ENCODE measurements around the gene ASAP2.

The ASAP2 gene

DNA sequence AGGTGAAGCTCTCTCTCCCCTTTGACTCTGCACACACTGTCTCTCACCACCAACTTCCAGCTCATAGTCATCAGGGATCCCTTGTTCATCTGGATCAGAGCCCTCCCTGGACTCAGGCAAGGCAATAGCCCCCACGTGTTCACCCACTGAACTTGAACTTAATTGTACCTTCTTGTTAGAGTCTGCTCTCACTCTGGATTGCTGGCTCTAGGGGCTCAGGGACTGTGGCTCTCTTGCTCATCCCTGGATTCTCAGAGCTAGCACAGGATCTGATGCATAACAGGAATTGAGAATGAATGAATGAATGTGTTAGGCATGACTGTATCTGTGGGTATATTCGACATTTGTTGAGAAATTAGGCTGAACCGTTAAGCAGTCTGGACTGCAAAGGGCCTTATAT, 16.7 kb upstream of the ASAP2 start:
- Histone ChIP-seq H3K4me3 (ENCODE audit: low read length) (no peak overlapping the region), H3K9ac (ENCODE audit: low read depth, low read length) (no peak overlapping the region), H3K27me3 (ENCODE audit: control insufficient read depth, insufficient read depth, low read length) (no peaks in the 10 kb centered on the region), H3K4me2 (ENCODE audit: low read length) (no peak overlapping the region), H3K36me3 (ENCODE audit: insufficient read depth, low read length) (no peaks in the 10 kb centered on the region), H3K9me3 (replicated peaks; ENCODE audit: low read length) (no peaks in the 10 kb centered on the region), H3K4me1 (ENCODE audit: control insufficient read depth, insufficient read depth, low read length) (peaks cover 38% of the 10 kb centered on the region)

DNA sequence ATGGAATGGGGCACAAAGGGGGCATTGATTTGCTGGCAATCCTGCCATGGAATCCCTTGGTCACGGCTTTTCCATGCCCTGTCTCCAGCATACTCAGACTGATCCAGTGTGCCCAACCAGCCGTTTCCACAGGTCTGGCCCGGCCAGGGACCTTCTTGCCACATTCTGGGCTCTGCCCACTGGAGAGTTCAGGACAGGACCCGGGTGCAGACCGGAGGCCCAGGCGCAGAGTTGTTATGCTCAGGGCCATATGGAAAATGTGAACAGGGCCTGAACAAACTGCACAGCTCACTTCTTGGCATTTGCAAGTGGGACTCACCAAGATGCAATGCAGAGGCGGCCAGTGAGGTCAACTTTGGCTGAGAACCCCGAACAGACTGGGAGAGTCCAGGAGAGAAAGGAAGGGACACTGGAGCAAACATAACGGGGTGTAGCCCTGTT, 15.6 kb upstream of the ASAP2 start:
- H3K9ac ChIP-seq (ENCODE audit: low read depth, low read length): peak overlapping the region; percentile 73
- H3K4me1 ChIP-seq (ENCODE audit: control insufficient read depth, insufficient read depth, low read length): peaks cover 38% of the 10 kb centered on the region

DNA sequence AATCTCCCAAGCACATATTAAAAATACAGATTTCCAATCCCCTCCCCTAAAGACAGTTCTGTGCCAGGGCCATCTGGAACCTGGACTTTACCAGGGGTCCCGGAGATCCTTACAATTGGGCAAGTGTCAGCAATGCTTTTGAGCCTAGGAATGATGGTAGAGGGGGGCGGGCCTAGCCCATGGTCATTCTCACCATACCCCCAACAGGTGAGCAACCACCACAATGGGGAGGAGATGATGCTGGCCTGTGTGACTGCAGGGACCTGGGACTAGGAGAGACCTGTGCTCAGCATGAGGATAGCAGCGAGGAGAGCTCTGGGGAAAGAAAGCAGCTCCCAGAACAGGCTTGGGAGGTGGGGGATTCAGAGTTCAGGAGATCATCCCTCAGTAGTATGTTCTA, 13.9 kb upstream of the ASAP2 start:
- no peaks in the 10 kb centered on the region for H3K36me3 ChIP-seq (ENCODE audit: insufficient read depth, low read length)
- H3K4me1 ChIP-seq (ENCODE audit: control insufficient read depth, insufficient read depth, low read length): peaks cover 34% of the 10 kb centered on the region
- H3K27me3 ChIP-seq (ENCODE audit: control insufficient read depth, insufficient read depth, low read length): no peaks in the 10 kb centered on the region
- no peak overlapping the region for H3K4me3 ChIP-seq (ENCODE audit: low read length)
- no peak overlapping the region for H3K4me2 ChIP-seq (ENCODE audit: low read length)
- H3K9me3 ChIP-seq (replicated peaks; ENCODE audit: low read length): no peaks in the 10 kb centered on the region
- no peak overlapping the region for H3K9ac ChIP-seq (ENCODE audit: low read depth, low read length)

More for the DNA sequence above, 15.6 kb upstream of the ASAP2 start:
- Histone ChIP-seq H3K9me3 (replicated peaks; ENCODE audit: low read length) (no peaks in the 10 kb centered on the region), H3K4me2 (ENCODE audit: low read length) (peak overlapping the region; percentile 69), H3K4me3 (ENCODE audit: low read length) (no peak overlapping the region), H3K36me3 (ENCODE audit: insufficient read depth, low read length) (no peaks in the 10 kb centered on the region), H3K27me3 (ENCODE audit: control insufficient read depth, insufficient read depth, low read length) (no peaks in the 10 kb centered on the region)

DNA sequence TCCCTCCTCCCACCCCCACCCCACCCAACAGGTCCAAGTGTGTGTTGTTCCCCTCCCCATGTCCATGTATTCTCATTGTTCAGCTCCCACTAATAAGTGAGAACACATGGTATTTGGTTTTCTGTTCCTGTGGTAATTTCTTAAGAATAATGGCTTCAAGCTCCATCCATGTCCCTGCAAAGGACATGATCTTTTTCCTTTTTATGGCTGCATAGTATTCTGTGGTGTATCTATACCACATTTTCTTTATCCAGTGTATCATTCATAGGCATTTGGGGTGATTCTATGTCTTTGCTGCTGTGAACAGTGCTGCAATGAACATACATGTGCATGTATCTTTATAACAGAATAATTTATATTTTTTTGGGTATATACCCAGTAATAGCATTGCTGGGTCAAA, 12.3 kb upstream of the ASAP2 start:
- H3K36me3 ChIP-seq (ENCODE audit: insufficient read depth, low read length): no peaks in the 10 kb centered on the region
- H3K27me3 ChIP-seq (ENCODE audit: control insufficient read depth, insufficient read depth, low read length): no peaks in the 10 kb centered on the region
- H3K9ac ChIP-seq (ENCODE audit: low read depth, low read length): no peak overlapping the region
- peaks cover 31% of the 10 kb centered on the region for H3K4me1 ChIP-seq (ENCODE audit: control insufficient read depth, insufficient read depth, low read length)
- H3K4me2 ChIP-seq (ENCODE audit: low read length): no peak overlapping the region
- no peaks in the 10 kb centered on the region for H3K9me3 ChIP-seq (replicated peaks; ENCODE audit: low read length)
- no peak overlapping the region for H3K4me3 ChIP-seq (ENCODE audit: low read length)

DNA sequence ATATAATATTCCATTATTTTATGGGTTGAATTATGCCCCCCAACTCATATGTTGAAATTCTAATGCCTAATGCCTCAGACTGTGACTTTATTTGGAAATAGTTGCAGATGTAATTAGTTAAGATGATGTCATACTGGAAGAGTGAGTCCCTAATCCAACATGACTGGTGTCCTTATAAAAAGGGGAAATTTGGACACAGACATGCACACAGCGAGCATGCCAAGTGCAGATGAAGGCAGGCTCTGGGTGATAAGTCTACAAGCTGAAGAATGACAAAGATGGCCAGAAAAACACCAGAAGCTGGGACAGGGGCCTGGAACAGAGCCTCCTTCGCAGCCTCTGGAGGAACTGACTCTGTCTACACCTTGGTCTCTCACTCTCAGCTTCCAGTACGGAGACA, 10.0 kb upstream of the ASAP2 start:
- no peak overlapping the region for H3K9ac ChIP-seq (ENCODE audit: low read depth, low read length)
- no peak overlapping the region for H3K4me2 ChIP-seq (ENCODE audit: low read length)
- no peaks in the 10 kb centered on the region for H3K36me3 ChIP-seq (ENCODE audit: insufficient read depth, low read length)
- H3K27me3 ChIP-seq (ENCODE audit: control insufficient read depth, insufficient read depth, low read length): no peaks in the 10 kb centered on the region
- H3K9me3 ChIP-seq (replicated peaks; ENCODE audit: low read length): no peaks in the 10 kb centered on the region
- H3K4me1 ChIP-seq (ENCODE audit: control insufficient read depth, insufficient read depth, low read length): peaks cover 30% of the 10 kb centered on the region
- no peak overlapping the region for H3K4me3 ChIP-seq (ENCODE audit: low read length)

DNA sequence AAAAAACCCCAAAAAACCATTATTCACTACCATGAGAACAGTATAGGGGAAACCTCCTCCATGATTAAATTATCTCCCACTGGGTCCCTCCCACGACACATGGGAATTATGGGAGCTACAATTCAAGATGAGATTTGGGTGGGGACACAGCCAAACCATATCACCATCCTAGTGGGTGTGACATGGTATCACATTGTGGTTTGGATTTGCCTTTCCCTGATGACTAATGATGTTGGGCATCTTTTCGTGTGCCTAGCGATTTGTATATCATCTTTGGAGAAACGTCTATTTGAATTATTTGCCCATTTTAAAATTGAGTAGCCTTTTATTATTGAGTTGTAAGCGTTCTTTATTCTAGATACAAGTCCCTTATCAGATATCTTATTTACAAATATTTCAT, 8.7 kb upstream of the ASAP2 start:
- H3K4me3 ChIP-seq (ENCODE audit: low read length): no peak overlapping the region

GRCh38 chr2:9199716-9200632, 6.6 kb upstream of the ASAP2 start:
- Histone ChIP-seq H3K9ac (ENCODE audit: low read depth, low read length) (no peak overlapping the region), H3K36me3 (ENCODE audit: insufficient read depth, low read length) (no peaks in the 10 kb centered on the region), H3K9me3 (replicated peaks; ENCODE audit: low read length) (no peaks in the 10 kb centered on the region), H3K4me1 (ENCODE audit: control insufficient read depth, insufficient read depth, low read length) (peaks cover 20% of the 10 kb centered on the region), H3K4me2 (ENCODE audit: low read length) (peak overlapping the region; percentile 3), H3K4me3 (ENCODE audit: low read length) (no peak overlapping the region), H3K27me3 (ENCODE audit: control insufficient read depth, insufficient read depth, low read length) (no peaks in the 10 kb centered on the region)

More for the DNA sequence above, 8.7 kb upstream of the ASAP2 start:
- no peaks in the 10 kb centered on the region for H3K9me3 ChIP-seq (replicated peaks; ENCODE audit: low read length)
- H3K4me1 ChIP-seq (ENCODE audit: control insufficient read depth, insufficient read depth, low read length): peaks cover 26% of the 10 kb centered on the region
- no peaks in the 10 kb centered on the region for H3K27me3 ChIP-seq (ENCODE audit: control insufficient read depth, insufficient read depth, low read length)
- no peaks in the 10 kb centered on the region for H3K36me3 ChIP-seq (ENCODE audit: insufficient read depth, low read length)
- no peak overlapping the region for H3K9ac ChIP-seq (ENCODE audit: low read depth, low read length)
- H3K4me2 ChIP-seq (ENCODE audit: low read length): no peak overlapping the region

GRCh38 chr2:9200633-9201015, 6.0 kb upstream of the ASAP2 start:
- no peak overlapping the region for H3K4me3 ChIP-seq (ENCODE audit: low read length)
- no peaks in the 10 kb centered on the region for H3K9me3 ChIP-seq (replicated peaks; ENCODE audit: low read length)
- no peaks in the 10 kb centered on the region for H3K36me3 ChIP-seq (ENCODE audit: insufficient read depth, low read length)
- no peaks in the 10 kb centered on the region for H3K27me3 ChIP-seq (ENCODE audit: control insufficient read depth, insufficient read depth, low read length)
- H3K9ac ChIP-seq (ENCODE audit: low read depth, low read length): no peak overlapping the region
- H3K4me2 ChIP-seq (ENCODE audit: low read length): peak overlapping the region; percentile 3
- H3K4me1 ChIP-seq (ENCODE audit: control insufficient read depth, insufficient read depth, low read length): peaks cover 26% of the 10 kb centered on the region

DNA sequence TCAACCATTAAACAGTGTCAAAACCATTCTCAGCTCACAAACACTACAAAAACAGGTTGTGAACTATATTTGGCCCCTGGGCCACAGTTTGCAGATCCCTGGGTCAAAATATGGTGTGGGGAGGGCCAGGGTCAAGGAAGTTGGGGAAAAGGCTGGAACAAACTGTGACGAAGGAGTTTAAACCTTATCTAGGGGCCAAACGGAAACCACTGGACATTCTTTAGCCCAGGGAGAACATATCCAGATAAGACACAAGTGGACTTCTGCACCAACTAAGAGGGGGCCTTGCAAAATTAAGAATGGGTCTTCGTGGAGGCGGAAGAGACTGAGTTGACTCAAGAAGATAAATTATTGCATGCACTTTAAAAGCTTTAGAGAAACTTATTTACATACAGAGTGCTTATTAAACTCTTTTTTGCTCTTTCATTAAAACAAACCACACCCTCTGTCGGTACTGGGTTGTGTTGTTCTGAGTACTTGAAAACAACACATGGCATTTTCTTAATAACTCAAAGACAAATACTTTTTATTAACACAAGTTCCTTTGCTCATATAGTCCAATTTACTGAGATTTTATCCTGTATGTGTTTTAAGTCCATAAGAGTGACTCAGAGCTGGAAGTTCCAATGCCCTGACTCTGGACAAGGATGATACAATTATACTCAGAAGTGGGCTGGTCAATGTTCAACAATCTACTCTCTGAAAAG, 5.3 kb upstream of the ASAP2 start:
- no peaks in the 10 kb centered on the region for H3K9me3 ChIP-seq (replicated peaks; ENCODE audit: low read length)
- H3K4me3 ChIP-seq (ENCODE audit: low read length): no peak overlapping the region
- no peaks in the 10 kb centered on the region for H3K27me3 ChIP-seq (ENCODE audit: control insufficient read depth, insufficient read depth, low read length)
- peaks cover 30% of the 10 kb centered on the region for H3K4me1 ChIP-seq (ENCODE audit: control insufficient read depth, insufficient read depth, low read length)
- peak overlapping the region; percentile 34 for H3K4me2 ChIP-seq (ENCODE audit: low read length)
- H3K9ac ChIP-seq (ENCODE audit: low read depth, low read length): no peak overlapping the region
- H3K36me3 ChIP-seq (ENCODE audit: insufficient read depth, low read length): no peaks in the 10 kb centered on the region

DNA sequence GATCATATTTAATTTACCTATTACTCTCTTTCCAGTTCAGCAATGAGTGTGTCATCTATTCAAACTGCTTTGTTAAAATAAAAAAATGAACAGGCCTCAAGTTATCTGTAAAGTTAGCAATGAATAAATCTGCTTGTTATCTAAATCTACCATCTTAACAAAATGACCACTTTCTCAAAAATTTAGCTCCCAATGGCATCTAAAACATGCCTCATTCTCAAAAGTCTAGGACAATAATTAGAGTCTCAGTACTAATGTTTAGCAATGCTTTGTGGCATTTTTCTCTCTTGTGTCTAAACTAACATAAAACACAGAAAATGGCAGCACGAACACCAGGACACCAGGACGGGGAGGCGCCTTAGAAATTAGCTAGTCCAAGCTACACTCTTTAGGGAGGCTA, 3.6 kb upstream of the ASAP2 start:
- Histone ChIP-seq H3K9me3 (replicated peaks; ENCODE audit: low read length) (no peaks in the 10 kb centered on the region), H3K36me3 (ENCODE audit: insufficient read depth, low read length) (no peaks in the 10 kb centered on the region), H3K9ac (ENCODE audit: low read depth, low read length) (no peak overlapping the region), H3K4me3 (ENCODE audit: low read length) (no peak overlapping the region), H3K4me1 (ENCODE audit: control insufficient read depth, insufficient read depth, low read length) (peaks cover 30% of the 10 kb centered on the region), H3K27me3 (ENCODE audit: control insufficient read depth, insufficient read depth, low read length) (no peaks in the 10 kb centered on the region), H3K4me2 (ENCODE audit: low read length) (no peak overlapping the region)

- Histone ChIP-seq H3K4me1 (ENCODE audit: control insufficient read depth, insufficient read depth, low read length) (peaks cover 30% of the 10 kb centered on the region), H3K4me2 (ENCODE audit: low read length) (no peak overlapping the region), H3K27me3 (ENCODE audit: control insufficient read depth, insufficient read depth, low read length) (no peaks in the 10 kb centered on the region), H3K4me3 (ENCODE audit: low read length) (no peak overlapping the region), H3K9ac (ENCODE audit: low read depth, low read length) (no peak overlapping the region), H3K9me3 (replicated peaks; ENCODE audit: low read length) (no peaks in the 10 kb centered on the region), H3K36me3 (ENCODE audit: insufficient read depth, low read length) (no peaks in the 10 kb centered on the region)
Measured at GRCh38 chr2:9203876-9204275, 2.7 kb upstream of the ASAP2 start.

All from skeletal muscle satellite cell (primary cell).